Osteoblast (primary cell): ENCODE measurements around the gene SH3TC2. TPM values are rescaled to one million over a fixed set of nuclear protein-coding genes. Genes with fewer than 3 reads are reported as not detected.

Experiments used
- DNase-seq: peaks from one replicate; pipeline ENCODE4 v3.0.0; 2011; ENCODE audit warnings: low spot score, mixed read lengths; ENCODE audit not compliant: insufficient read length; ENCODE audit errors: missing footprints
- H2AFZ ChIP-seq: 2 replicates; pipeline ENCODE4 v1.6.0; 2011; ENCODE audit warnings: mild to moderate bottlenecking, low read length
- H3K27ac ChIP-seq: 2 replicates; pipeline ENCODE4 v1.5.1; 2011; ENCODE audit warnings: mild to moderate bottlenecking, low read depth, low read length, moderate library complexity
- H3K27me3 ChIP-seq: 2 replicates; pipeline ENCODE4 v1.6.0; 2012; ENCODE audit warnings: mild to moderate bottlenecking, control low read depth, inconsistent platforms, low read length, moderate library complexity; ENCODE audit not compliant: insufficient read depth
- H3K36me3 ChIP-seq: 2 replicates; pipeline ENCODE4 v1.5.1; 2011; ENCODE audit warnings: mild to moderate bottlenecking, low read length, control low read depth, moderate library complexity; ENCODE audit not compliant: insufficient read depth
- H3K4me1 ChIP-seq: 2 replicates; pipeline ENCODE4 v1.5.1; 2011; ENCODE audit warnings: mild to moderate bottlenecking, low read length, control low read depth, moderate library complexity; ENCODE audit not compliant: insufficient read depth
- H3K4me2 ChIP-seq: 2 replicates; pipeline ENCODE4 v1.6.0; 2011; ENCODE audit warnings: mild to moderate bottlenecking, low read length; ENCODE audit not compliant: insufficient read depth
- H3K4me3 ChIP-seq: fragments of 200-600 bp; sonication (generic); 3 replicates; pipeline ENCODE4 v1.5.1; 2012; ENCODE audit warnings: mild to moderate bottlenecking, low read length, inconsistent platforms; ENCODE audit not compliant: insufficient read depth
- H3K79me2 ChIP-seq: 2 replicates; pipeline ENCODE4 v1.6.0; 2012; ENCODE audit warnings: mild to moderate bottlenecking, low read length, control low read depth, inconsistent platforms; ENCODE audit not compliant: insufficient read depth
- H3K9me3 ChIP-seq: 2 replicates; pipeline ENCODE4 v1.5.1; 2011; ENCODE audit warnings: low read depth, low read length, control low read depth
- H4K20me1 ChIP-seq: 2 replicates; pipeline ENCODE4 v1.6.0; 2012; ENCODE audit warnings: mild to moderate bottlenecking, low read length, control low read depth; ENCODE audit not compliant: insufficient read depth
- CTCF ChIP-seq: IDR thresholded peaks from 2 replicates; pipeline ENCODE4 v1.5.1; 2011; ENCODE audit warnings: mild to moderate bottlenecking, low read depth, low read length, moderate library complexity; ENCODE audit errors: extremely low read depth
- total RNA-seq: library from RNA; depleted of rRNA; stranded (reverse); fragments of >200 nt; gene quantifications from 2 replicates; pipeline ENCODE4 v1.2.3, GENCODE V29; 2012

The SH3TC2 gene
- total RNA-seq, 1 donor, result 0.72 TPM

GRCh38 chr5:149088686-149089085 lies 25.8 kb upstream of the SH3TC2 start:
- Histone ChIP-seq H3K4me2 (no peak overlapping the region), H3K4me3 (no peak overlapping the region), H3K27me3 (peaks cover 9% of the 10 kb centered on the region), H3K79me2 (no peaks in the 10 kb centered on the region), H3K9me3 (no peaks in the 10 kb centered on the region), H2AFZ (no peak overlapping the region), H3K36me3 (no peaks in the 10 kb centered on the region), H3K4me1 (no peaks in the 10 kb centered on the region), H4K20me1 (no peaks in the 10 kb centered on the region), H3K27ac (no peak overlapping the region)
- no peak for TF ChIP-seq CTCF
- no peak for DNase-seq

GRCh38 chr5:149083846-149084245 lies 21.0 kb upstream of the SH3TC2 start:
- Histone ChIP-seq H3K4me3 (no peak overlapping the region), H3K79me2 (no peaks in the 10 kb centered on the region), H2AFZ (no peak overlapping the region), H3K27me3 (peaks cover 15% of the 10 kb centered on the region), H3K27ac (no peak overlapping the region), H3K36me3 (no peaks in the 10 kb centered on the region), H3K4me1 (no peaks in the 10 kb centered on the region), H4K20me1 (no peaks in the 10 kb centered on the region), H3K4me2 (no peak overlapping the region), H3K9me3 (no peaks in the 10 kb centered on the region)
- no peak for DNase-seq
- no peak for TF ChIP-seq CTCF

- no peak for TF ChIP-seq CTCF
- H3K79me2 ChIP-seq, result no peaks in the 10 kb centered on the region
Observed at GRCh38 chr5:149082271-149082670, 19.4 kb upstream of the SH3TC2 start.

GRCh38 chr5:149080294-149080693 lies 17.4 kb upstream of the SH3TC2 start:
- no peak overlapping the region for H3K4me2 ChIP-seq
- no peak overlapping the region for H3K27ac ChIP-seq
- H3K27me3 ChIP-seq, result peaks cover 15% of the 10 kb centered on the region
- H4K20me1 ChIP-seq, result no peaks in the 10 kb centered on the region
- H3K4me1 ChIP-seq, result no peaks in the 10 kb centered on the region
- no peak for TF ChIP-seq CTCF
- H3K36me3 ChIP-seq, result no peaks in the 10 kb centered on the region
- H3K79me2 ChIP-seq, result no peaks in the 10 kb centered on the region
- no peak for DNase-seq
- no peak overlapping the region for H3K4me3 ChIP-seq
- H2AFZ ChIP-seq, result no peak overlapping the region
- H3K9me3 ChIP-seq, result no peaks in the 10 kb centered on the region

More at GRCh38 chr5:149082271-149082670, 19.4 kb upstream of the SH3TC2 start:
- no peak overlapping the region for H3K27ac ChIP-seq
- no peak overlapping the region for H2AFZ ChIP-seq
- H3K4me2 ChIP-seq, result no peak overlapping the region
- no peak overlapping the region for H3K4me3 ChIP-seq
- no peaks in the 10 kb centered on the region for H3K9me3 ChIP-seq
- no peaks in the 10 kb centered on the region for H4K20me1 ChIP-seq
- no peak for DNase-seq
- H3K27me3 ChIP-seq, result peaks cover 15% of the 10 kb centered on the region
- H3K4me1 ChIP-seq, result no peaks in the 10 kb centered on the region
- H3K36me3 ChIP-seq, result no peaks in the 10 kb centered on the region
